DOHH2 (cell line): ENCODE measurements around the gene RSBN1L.

Experiments used
- H3F3A ChIP-seq: fragments of 200-600 bp; sonication (generic), shearing (Covaris generic); 2 replicates; pipeline ENCODE4 v1.6.0; 2016; ENCODE audit warnings: antibody characterized with exemption, mild to moderate bottlenecking; ENCODE audit not compliant: control insufficient read depth, insufficient read depth
- H3K27ac ChIP-seq: fragments of 200-600 bp; sonication (generic); 2 replicates; pipeline ENCODE4 v1.5.1; 2014; ENCODE audit warnings: low read depth, mild to moderate bottlenecking, low read length, moderate library complexity
- H3K27me3 ChIP-seq: fragments of 200-600 bp; sonication (generic); 2 replicates; pipeline ENCODE4 v1.6.1; 2014; ENCODE audit warnings: mild to moderate bottlenecking, low read length, mixed read lengths; ENCODE audit not compliant: control insufficient read depth
- H3K36me3 ChIP-seq: fragments of 200-600 bp; sonication (generic); 2 replicates; pipeline ENCODE4 v1.6.1; 2014; ENCODE audit warnings: mild to moderate bottlenecking, low read length, moderate library complexity, mixed read lengths; ENCODE audit not compliant: control insufficient read depth
- H3K4me1 ChIP-seq: fragments of 200-600 bp; sonication (generic); 2 replicates; pipeline ENCODE4 v1.6.1; 2014; ENCODE audit warnings: mild to moderate bottlenecking, low read length, mixed read lengths; ENCODE audit not compliant: control insufficient read depth
- H3K4me2 ChIP-seq: fragments of 200-600 bp; sonication (generic); 2 replicates; pipeline ENCODE4 v1.6.0; 2014; ENCODE audit warnings: mild to moderate bottlenecking, low read length, moderate library complexity
- H3K4me3 ChIP-seq: fragments of 200-600 bp; sonication (generic); 2 replicates; pipeline ENCODE4 v1.5.1; 2014; ENCODE audit warnings: mild to moderate bottlenecking, low read length, mixed read lengths
- H3K79me2 ChIP-seq: fragments of 200-600 bp; sonication (generic); 2 replicates; pipeline ENCODE4 v1.6.1; 2014; ENCODE audit warnings: mild to moderate bottlenecking, low read length, mixed read lengths; ENCODE audit not compliant: control insufficient read depth
- H3K9me2 ChIP-seq: fragments of 200-600 bp; sonication (generic); replicated peaks from 2 replicates; pipeline ENCODE4 v1.6.1; 2014; ENCODE audit warnings: mild to moderate bottlenecking, low read length, mixed read lengths; ENCODE audit not compliant: control insufficient read depth
- H3K9me3 ChIP-seq: fragments of 200-600 bp; sonication (generic); 2 replicates; pipeline ENCODE4 v1.6.1; 2014; ENCODE audit warnings: antibody characterized with exemption, low read length, mixed read lengths; ENCODE audit not compliant: control insufficient read depth, insufficient read depth
- H4K20me1 ChIP-seq: fragments of 200-600 bp; sonication (generic); 2 replicates; pipeline ENCODE4 v1.6.0; 2014; ENCODE audit warnings: low read depth, mild to moderate bottlenecking, antibody characterized with exemption, low read length, moderate library complexity; ENCODE audit not compliant: control insufficient read depth, insufficient read depth
- CTCF ChIP-seq: fragments of 200-600 bp; sonication (generic); IDR thresholded peaks from one replicate; pipeline ENCODE4 v1.5.1; 2014; ENCODE audit warnings: antibody characterized with exemption, mild to moderate bottlenecking, low read depth, low read length; ENCODE audit not compliant: poor library complexity, severe bottlenecking
- EZH2phosphoT487 ChIP-seq: fragments of 200-600 bp; sonication (generic); IDR thresholded peaks from 2 replicates; pipeline ENCODE4 v1.6.1; 2017; ENCODE audit warnings: borderline replicate concordance, mild to moderate bottlenecking, antibody characterized with exemption, low read length, moderate library complexity, mixed read lengths

The RSBN1L gene

GRCh38 chr7:77823787-77824186 lies 127.5 kb downstream of the RSBN1L start:
- Histone ChIP-seq H3K9me3 (peaks cover 33% of the 10 kb centered on the region), H3K9me2 (no peaks in the 10 kb centered on the region), H3K27me3 (no peaks in the 10 kb centered on the region), H3K79me2 (peaks cover 94% of the 10 kb centered on the region), H3K27ac (peak overlapping the region; percentile 94), H4K20me1 (peaks cover 3% of the 10 kb centered on the region; the same call in 1 of the 2 replicates), H3K4me1 (peaks cover 82% of the 10 kb centered on the region), H3K4me2 (peak overlapping the region; percentile 78), H3K36me3 (peaks cover 45% of the 10 kb centered on the region), H3F3A (peaks cover 32% of the 10 kb centered on the region), H3K4me3 (peak overlapping the region; percentile 66)
- TF ChIP-seq CTCF (no peak), EZH2phosphoT487 (no peak)

- peaks cover 3% of the 10 kb centered on the region; the same call in 1 of the 2 replicates for H4K20me1 ChIP-seq
- peaks cover 34% of the 10 kb centered on the region for H3F3A ChIP-seq
- H3K4me2 ChIP-seq, result peak overlapping the region; percentile 78
- H3K4me3 ChIP-seq, result peak overlapping the region; percentile 36
- H3K4me1 ChIP-seq, result peaks cover 83% of the 10 kb centered on the region
- H3K9me2 ChIP-seq, result no peaks in the 10 kb centered on the region
- H3K79me2 ChIP-seq, result peaks cover 94% of the 10 kb centered on the region
- peaks cover 27% of the 10 kb centered on the region for H3K9me3 ChIP-seq
- H3K27ac ChIP-seq, result peak overlapping the region; percentile 94
- TF ChIP-seq EZH2phosphoT487, result no peak
- no peak for TF ChIP-seq CTCF
- H3K36me3 ChIP-seq, result peaks cover 37% of the 10 kb centered on the region
- no peaks in the 10 kb centered on the region for H3K27me3 ChIP-seq
These were observed 128.4 kb downstream of the RSBN1L start for GRCh38 chr7:77824636-77825035.

GRCh38 chr7:77825131-77825530 lies 128.9 kb downstream of the RSBN1L start:
- peak overlapping the region; percentile 94 for H3K27ac ChIP-seq
- peaks cover 22% of the 10 kb centered on the region for H3K9me3 ChIP-seq
- H3K36me3 ChIP-seq, result peaks cover 32% of the 10 kb centered on the region
- peaks cover 34% of the 10 kb centered on the region for H3F3A ChIP-seq
- peaks cover 94% of the 10 kb centered on the region for H3K79me2 ChIP-seq
- TF ChIP-seq EZH2phosphoT487 (no peak), CTCF (no peak)
- H3K4me3 ChIP-seq, result peak overlapping the region; percentile 36
- peaks cover 88% of the 10 kb centered on the region for H3K4me1 ChIP-seq
- peak overlapping the region; percentile 78 for H3K4me2 ChIP-seq
- H4K20me1 ChIP-seq, result peaks cover 3% of the 10 kb centered on the region; the same call in 1 of the 2 replicates
- no peaks in the 10 kb centered on the region for H3K27me3 ChIP-seq
- H3K9me2 ChIP-seq, result no peaks in the 10 kb centered on the region
